EL (cell line): ENCODE measurements around the gene LYST.
"Not testable (repeated sequence)": the region's sequence is repeated elsewhere in the genome, so short reads cannot be mapped to it uniquely, and the experiment has no call there.

Experiments used
- DNase-seq: peaks from one replicate; pipeline ENCODE4 v3.0.0-alpha.2; 2016

Gene LYST

DNA sequence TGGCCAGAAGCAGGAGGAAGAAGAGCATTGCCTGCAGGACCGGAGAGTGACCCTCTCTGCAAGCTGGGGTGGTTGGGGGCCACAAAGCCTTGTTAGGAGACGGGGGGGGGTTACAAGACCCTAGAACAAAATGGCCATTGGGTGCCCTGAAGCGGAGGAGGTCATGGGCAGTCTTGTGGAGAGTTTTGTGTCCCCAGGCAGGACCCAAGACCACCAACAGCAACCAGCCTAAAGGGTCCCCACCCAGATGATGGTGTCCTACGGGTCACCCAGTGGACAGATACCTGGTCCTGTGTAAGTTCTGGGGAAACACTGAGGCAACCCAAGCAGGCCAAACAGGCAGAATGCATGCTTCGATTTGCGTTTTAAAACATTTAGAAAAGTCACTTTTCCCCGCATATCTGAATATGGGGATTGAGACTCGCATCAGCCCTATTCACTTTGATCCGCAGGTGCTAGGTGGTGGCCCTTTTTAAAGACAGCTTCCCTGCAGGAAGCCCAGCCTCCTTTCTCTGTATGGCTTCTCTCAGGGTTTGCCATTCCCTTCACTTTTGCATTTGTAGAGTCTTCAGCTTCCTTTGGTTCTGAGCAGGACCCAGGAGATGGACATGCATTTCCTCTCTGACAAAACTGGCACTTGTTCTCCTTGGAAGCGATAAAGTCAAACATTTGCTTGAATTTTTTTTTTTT lies 238.2 kb downstream of the LYST start:
- DNase-seq: no peak

DNA sequence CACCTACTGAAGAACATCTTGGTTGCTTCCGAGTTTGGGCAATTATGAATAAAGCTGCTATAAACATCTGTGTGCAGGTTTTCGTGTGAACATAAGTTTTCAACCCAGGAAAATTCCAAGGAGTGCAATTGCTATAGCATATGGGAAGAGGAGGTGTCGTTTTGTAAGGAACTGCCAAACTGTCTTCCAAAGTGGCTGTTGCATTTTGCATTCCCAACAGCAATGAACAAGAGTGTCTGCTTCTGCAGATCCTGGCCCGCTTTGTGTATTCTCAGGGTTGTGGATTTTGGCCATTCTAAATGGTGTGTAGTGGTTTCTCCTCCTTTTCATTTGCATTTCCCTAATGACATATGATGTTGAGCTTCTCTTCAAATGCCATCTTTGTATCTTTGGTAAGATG lies 240.9 kb downstream of the LYST start:
- DNase-seq: no peak

DNA sequence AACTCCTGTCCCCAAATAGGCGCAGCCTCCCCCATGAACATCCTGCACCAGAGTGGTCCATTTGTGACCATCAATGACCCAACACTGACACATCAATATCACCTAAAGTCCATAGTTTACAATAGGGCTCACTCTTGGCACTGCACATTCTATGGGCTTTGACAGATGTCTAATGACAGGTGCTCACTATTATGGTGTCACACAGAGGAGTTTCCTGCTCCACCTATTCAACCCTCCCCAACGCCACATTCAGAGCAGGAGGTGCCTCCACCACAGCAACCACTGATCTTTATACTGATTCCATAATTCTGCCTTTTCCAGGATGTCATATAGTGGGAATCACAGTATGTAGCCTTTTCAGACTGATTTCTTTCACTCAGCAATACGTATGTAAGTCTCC lies 241.4 kb downstream of the LYST start:
- DNase-seq: no peak

DNA sequence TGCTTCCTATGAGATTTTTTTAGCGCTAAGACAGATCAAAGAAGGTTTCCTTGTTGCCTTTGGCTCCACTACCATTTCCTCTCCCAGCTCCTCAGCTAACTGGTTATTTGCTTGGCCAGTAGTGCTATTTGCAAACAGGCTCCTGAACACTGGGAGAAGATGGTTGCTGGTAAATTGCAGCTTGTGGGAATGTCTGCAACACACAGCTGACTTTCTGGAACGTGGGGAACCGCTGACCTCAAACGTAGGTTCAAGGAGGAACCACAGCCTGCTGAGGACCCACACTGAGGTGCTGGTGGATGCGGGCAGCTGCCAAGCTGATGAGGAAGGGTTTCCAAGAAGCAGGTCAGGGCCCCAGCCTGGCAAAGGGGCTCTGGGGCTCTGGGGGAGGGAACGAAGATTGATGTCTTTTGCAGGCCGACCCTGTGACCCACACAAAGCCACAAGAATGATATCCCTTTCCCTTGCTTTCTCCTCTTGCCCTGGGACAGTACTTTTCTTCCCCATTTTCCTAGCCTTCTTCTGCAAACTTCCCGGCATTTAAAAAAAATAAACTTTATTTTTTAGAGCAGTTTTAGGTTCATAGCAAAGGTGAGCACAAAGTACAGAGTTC lies 241.9 kb downstream of the LYST start:
- DNase-seq: no peak

DNA sequence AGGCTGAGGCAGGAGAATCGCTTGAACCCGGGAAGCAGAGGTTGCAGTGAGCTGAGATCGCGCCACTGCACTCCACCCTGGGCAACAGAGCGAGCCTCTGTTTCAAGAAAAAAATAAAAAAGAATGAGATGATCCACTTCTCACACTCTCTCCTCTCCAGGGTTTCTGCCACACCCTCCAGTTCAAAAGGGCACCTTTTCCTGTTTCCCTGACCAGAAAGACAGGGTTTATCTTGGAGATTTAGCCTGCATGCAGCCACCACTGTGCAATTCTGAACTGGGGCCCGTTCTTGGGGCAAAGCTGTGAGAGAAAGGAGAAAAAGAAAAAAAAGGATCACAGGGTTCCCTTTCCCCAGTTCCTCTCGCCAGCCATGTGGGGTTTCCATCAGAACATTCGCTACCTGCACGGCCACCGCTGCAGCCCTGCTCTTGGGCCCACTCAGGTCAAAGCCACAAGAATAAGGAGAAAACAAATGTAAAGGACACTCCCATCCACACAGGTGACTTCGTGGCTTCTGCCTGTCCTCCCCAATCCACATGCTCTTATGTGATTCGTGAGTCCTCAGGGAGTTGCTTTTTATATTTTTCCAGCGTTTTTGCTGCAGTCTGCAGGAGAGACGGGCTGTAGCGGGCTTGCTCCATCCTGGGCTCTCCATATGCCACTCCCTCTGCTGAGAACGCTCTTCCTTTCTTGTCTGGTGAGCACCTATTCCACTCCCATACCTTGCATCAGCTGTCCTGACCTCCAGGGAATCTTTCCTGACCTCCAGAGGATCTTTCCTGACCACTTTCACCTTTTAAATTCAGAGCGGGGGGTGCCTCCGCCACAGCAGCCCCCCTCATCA lies 243.5 kb downstream of the LYST start:
- DNase-seq: no peak

DNA sequence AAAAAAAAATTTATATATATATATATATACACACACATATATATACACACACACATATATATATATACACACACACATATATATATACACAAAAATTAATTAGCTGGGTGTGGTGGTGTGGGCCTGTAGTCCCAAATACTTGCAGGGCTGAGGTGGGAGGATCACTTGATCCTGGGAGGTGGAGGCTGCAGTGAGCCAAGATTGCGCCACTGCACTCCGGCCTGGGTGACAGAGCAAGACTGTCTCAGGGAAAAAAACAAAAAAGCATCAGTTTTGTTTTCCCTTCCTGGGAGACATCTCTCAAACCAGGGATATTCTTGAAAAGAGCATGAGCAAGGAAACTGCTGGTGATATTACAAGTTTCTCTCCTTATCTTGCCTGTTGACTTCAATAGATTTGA lies 247.6 kb downstream of the LYST start:
- DNase-seq: not testable (repeated sequence)

DNA sequence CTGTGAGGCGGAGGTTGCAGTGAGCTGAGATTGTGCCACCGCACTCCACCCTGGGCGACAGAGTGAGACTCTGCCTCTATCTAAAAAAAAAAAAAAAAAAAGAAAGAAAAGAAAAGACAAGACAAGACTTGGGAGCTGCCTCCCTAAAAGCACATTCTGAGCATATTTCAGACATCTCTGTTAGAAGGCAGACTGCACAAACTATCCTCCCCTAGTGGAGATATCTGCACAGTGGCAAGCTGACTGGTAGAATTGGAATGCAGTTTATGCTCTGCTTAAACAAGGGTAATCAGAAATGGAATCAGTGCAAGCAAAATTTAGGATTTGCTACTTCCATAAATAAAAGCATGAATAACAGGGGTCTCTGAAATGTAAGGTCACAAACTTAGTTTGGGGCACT lies 248.9 kb downstream of the LYST start:
- DNase-seq: peak; percentile 75

DNA sequence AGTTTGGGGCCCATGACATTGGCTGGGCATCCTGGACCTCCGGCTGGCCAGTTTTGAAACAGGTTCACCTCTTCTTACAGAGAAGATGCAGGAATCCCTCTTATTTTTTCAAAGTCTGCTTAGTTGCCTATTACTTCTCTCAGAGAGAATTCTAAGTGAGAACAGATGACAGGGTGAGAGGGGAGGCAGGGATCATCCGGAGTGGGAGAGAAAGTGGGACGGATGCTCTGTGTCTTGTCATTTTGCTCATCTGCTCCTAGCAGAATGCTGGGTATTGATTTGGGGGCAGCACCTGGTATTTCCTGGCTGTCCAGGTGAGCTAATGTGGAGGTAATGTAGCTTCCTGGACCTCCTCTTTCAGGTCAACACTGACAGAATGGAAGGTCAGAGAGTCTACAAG lies 249.6 kb downstream of the LYST start:
- no peak for DNase-seq

DNA sequence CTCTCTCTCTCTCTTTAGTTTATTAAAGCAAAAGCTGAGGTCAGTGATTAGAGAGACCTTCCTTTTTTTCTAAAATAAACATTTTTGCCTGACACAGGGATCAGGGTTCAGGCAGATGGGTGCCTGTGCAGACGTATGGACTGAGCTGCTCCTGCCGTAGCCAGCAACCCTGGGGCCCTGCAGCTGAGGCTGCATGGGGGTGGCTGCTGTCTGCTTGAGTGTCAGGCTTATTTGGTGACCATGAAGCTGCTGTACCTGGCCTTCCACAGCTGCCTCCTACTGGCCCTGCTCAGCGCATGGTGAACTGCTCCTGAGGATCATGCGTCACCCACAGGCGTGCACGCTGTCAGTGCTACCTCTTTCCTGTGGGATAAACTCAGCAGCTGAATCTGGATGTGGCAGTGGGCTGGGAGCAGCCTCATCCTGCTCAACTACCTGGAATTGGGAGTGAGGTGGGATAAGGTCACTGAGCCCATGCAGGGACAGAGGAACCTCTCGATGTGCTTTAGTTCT lies 252.2 kb downstream of the LYST start:
- DNase-seq: no peak

DNA sequence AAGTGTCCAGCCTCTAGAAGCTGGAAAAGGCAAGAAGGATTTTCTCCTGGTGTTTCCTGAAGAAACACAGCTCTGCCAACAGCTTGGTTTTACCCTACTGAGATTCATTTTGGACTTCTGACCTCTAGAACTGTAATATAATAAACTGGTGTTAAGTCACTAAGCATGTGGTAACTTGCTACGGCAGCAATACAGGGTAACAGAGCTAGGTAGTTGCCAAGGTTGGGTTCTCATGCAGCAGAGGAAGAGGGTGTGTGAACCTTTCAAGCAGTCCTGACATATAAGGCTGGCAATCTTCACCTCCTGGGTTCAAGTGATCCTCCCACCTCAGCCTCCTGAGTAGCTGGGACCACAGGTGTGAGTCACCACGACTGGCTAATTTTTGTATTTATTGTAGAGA lies 253.1 kb downstream of the LYST start:
- DNase-seq: no peak

DNA sequence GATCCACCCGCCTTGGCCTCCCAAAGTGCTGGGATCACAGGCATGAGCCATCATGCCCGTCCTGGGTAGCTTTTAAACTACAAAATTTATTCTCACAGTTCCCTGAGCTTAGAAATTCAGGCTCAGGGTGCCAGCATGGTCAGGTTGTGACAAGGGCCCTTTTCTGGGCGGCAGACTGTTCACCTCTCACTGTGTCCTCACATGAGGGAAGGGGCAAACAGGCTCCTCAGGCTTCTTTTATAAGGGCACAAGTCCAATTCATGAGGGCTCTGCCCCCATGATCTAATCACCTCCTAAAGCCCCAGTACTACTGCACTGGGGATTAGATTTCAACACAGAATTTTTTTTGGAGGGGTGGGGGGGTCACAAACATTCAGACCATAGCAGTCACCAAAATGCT lies 253.9 kb downstream of the LYST start:
- no peak for DNase-seq
